OCI-LY3 (cell line): Measurements from ENCODE around the gene IBA57.

Experiments
- H2AFZ ChIP-seq: fragments of 200-600, 300-600 bp; shearing (Covaris generic); 2 replicates; pipeline ENCODE4 v1.6.0; 2014; ENCODE audit warnings: antibody characterized with exemption, low read depth, low read length
- H3K27ac ChIP-seq: fragments of 200-600, 300-600 bp; sonication (generic); 2 replicates; pipeline ENCODE4 v1.5.1; 2014; ENCODE audit warnings: mild to moderate bottlenecking, low read length, moderate library complexity, mixed read lengths
- H3K27me3 ChIP-seq: fragments of 200-600, 300-600 bp; sonication (generic); 2 replicates; pipeline ENCODE4 v1.6.1; 2014; ENCODE audit warnings: low read depth, low read length, mixed read lengths
- H3K36me3 ChIP-seq: fragments of 200-600, 300-600 bp; sonication (generic); replicated peaks from 2 replicates; pipeline ENCODE3; 2014; ENCODE audit warnings: low read depth, low read length, mixed read lengths
- H3K4me1 ChIP-seq: fragments of 300-600, 200-600 bp; sonication (generic); 2 replicates; pipeline ENCODE4 v1.6.1; 2014; ENCODE audit warnings: low read length, mixed read lengths
- H3K4me2 ChIP-seq: fragments of 200-600, 300-600 bp; sonication (generic); 2 replicates; pipeline ENCODE4 v1.6.1; 2014; ENCODE audit warnings: low read length, mixed read lengths
- H3K4me3 ChIP-seq: fragments of 300-600, 200-600 bp; sonication (generic); 2 replicates; pipeline ENCODE4 v1.5.1; 2014; ENCODE audit warnings: antibody characterized with exemption, mild to moderate bottlenecking, low read length, moderate library complexity
- H3K79me2 ChIP-seq: fragments of 300-600, 200-600 bp; shearing (Covaris generic); 2 replicates; pipeline ENCODE4 v1.6.1; 2014; ENCODE audit warnings: mild to moderate bottlenecking, low read length, mixed read lengths
- H3K9ac ChIP-seq: fragments of 300-600, 200-600 bp; shearing (Covaris generic); 2 replicates; pipeline ENCODE4 v1.6.0; 2014; ENCODE audit warnings: mild to moderate bottlenecking, low read length, moderate library complexity
- H3K9me3 ChIP-seq: fragments of 200-600, 300-600 bp; shearing (Covaris generic); 2 replicates; pipeline ENCODE4 v1.6.1; 2014; ENCODE audit warnings: low read length, mixed read lengths; ENCODE audit not compliant: insufficient read depth
- H4K20me1 ChIP-seq: fragments of 200-600, 300-600 bp; sonication (generic); 2 replicates; pipeline ENCODE4 v1.6.1; 2016; ENCODE audit warnings: low read length, mixed read lengths; ENCODE audit not compliant: insufficient read depth
- EZH2phosphoT487 ChIP-seq: fragments of 200-600 bp; shearing (Covaris generic); IDR thresholded peaks from 2 replicates; pipeline ENCODE4 v1.6.1; 2018; ENCODE audit warnings: antibody characterized with exemption, mixed run types, low read depth
- TF ChIP-seq, protein P1 (sequence below): fragments of 200-600, 300-600 bp; sonication (generic); IDR thresholded peaks from 2 replicates; pipeline ENCODE4 v1.5.1; 2014; ENCODE audit warnings: antibody characterized with exemption, low read length, low read depth

The IBA57 gene

DNA sequence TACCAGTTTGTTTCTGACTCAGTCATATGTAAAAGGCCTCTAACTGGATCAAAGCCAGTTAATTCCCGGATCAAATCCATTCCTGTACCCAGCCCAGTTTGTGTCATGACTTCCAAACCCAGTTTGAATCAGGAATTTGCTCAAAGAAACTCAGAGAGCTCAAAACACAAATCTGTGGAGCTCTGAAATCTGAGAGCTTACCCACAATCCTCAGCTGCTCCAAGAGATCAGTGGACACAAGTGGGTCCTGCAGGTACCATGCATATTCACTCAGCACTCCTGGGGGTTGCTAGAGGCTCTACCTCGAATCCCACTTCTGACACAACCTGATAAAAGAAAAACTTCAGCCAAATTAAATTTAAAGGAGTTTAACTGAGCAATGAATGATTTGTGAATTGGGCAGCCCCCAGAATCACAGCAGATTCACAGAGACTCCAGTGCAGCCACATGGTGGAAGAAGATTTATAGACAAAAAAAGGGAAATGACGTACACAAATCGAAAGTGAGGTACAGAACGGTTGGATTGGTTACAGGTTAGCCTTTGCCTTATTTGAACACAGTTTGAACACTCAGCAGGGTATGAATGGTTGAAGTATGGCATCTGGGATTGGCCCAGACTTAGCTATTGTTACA lies 44.6 kb upstream of the IBA57 start:
- no peak overlapping the region for H3K4me2 ChIP-seq
- TF ChIP-seq, protein P1, sequence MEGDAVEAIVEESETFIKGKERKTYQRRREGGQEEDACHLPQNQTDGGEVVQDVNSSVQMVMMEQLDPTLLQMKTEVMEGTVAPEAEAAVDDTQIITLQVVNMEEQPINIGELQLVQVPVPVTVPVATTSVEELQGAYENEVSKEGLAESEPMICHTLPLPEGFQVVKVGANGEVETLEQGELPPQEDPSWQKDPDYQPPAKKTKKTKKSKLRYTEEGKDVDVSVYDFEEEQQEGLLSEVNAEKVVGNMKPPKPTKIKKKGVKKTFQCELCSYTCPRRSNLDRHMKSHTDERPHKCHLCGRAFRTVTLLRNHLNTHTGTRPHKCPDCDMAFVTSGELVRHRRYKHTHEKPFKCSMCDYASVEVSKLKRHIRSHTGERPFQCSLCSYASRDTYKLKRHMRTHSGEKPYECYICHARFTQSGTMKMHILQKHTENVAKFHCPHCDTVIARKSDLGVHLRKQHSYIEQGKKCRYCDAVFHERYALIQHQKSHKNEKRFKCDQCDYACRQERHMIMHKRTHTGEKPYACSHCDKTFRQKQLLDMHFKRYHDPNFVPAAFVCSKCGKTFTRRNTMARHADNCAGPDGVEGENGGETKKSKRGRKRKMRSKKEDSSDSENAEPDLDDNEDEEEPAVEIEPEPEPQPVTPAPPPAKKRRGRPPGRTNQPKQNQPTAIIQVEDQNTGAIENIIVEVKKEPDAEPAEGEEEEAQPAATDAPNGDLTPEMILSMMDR = no peak
- no peak for TF ChIP-seq EZH2phosphoT487

DNA sequence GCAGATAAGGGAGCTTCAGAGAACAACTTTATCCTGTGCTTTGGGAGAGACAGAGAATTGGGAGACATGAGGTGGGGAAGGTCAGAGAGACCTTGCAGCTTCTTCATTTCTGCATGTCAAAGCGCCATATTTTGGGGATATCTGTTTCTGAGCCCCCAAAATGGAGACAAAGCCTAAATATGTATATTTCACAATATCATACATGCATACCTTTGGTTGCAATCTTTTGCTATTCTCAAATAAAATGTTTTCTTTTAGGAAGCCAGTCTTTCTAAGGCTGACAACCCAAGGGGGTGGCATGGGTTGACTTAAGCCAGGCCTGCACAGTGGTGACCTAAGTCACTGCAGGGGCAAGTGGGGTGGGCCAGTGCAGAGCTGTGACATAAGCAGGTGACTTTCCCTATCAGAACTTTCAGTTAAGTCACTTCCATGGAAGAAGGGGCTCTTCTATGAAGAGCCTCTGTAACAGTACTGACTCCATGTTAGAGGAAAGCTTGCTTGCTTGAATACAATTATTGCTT lies 42.6 kb upstream of the IBA57 start:
- H3K9ac ChIP-seq = no peak overlapping the region
- no peak overlapping the region for H3K4me3 ChIP-seq
- no peaks in the 10 kb centered on the region for H3K79me2 ChIP-seq
- H3K4me1 ChIP-seq = peaks cover 5% of the 10 kb centered on the region; the same call in 1 of the 2 replicates
- no peak overlapping the region for H3K27ac ChIP-seq
- no peak overlapping the region for H3K4me2 ChIP-seq
- no peaks in the 10 kb centered on the region for H3K36me3 ChIP-seq
- peaks cover 6% of the 10 kb centered on the region; the same call in 1 of the 2 replicates for H3K9me3 ChIP-seq
- H4K20me1 ChIP-seq = no peaks in the 10 kb centered on the region
- no peak overlapping the region for H2AFZ ChIP-seq
- TF ChIP-seq, protein P1 = no peak
- no peak for TF ChIP-seq EZH2phosphoT487
- H3K27me3 ChIP-seq = no peaks in the 10 kb centered on the region; the same call in 1 of the 2 replicates

More for the DNA sequence above, 44.6 kb upstream of the IBA57 start:
- Histone ChIP-seq H3K27ac (no peak overlapping the region), H3K36me3 (no peaks in the 10 kb centered on the region), H3K9me3 (peaks cover 14% of the 10 kb centered on the region; the same call in 1 of the 2 replicates), H3K9ac (no peak overlapping the region), H3K4me1 (peaks cover 5% of the 10 kb centered on the region; the same call in 1 of the 2 replicates), H2AFZ (no peak overlapping the region), H4K20me1 (no peaks in the 10 kb centered on the region), H3K27me3 (no peaks in the 10 kb centered on the region; the same call in 1 of the 2 replicates), H3K79me2 (no peaks in the 10 kb centered on the region), H3K4me3 (no peak overlapping the region)

DNA sequence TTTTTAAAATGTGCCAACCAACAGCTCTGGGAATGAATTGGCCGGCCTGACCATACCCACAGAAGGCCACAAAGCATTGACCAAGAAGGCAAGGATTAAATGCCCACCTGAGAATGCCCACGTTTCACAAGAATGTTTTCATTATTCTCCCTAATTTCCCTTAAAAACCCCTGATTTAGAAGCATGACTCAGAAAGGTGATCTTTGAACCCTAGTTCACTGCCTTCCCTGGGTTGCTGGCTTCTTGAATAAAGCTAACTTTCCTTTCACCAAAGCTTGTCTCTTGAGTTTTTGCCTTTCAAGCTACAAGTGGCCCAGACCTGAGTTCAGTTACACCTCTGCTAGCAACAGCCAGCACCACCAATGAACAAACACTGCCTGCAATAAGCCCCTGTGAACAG lies 42.1 kb upstream of the IBA57 start:
- 0 out of 2 replicates have a peak, but pooled peaks cover 1% of the 10 kb centered on the region for H3K9me3 ChIP-seq
- no peaks in the 10 kb centered on the region for H3K79me2 ChIP-seq
- no peak overlapping the region for H2AFZ ChIP-seq
- peaks cover 5% of the 10 kb centered on the region; the same call in 1 of the 2 replicates for H3K4me1 ChIP-seq
- TF ChIP-seq, protein P1 = no peak
- no peak for TF ChIP-seq EZH2phosphoT487
- no peaks in the 10 kb centered on the region; the same call in 1 of the 2 replicates for H3K27me3 ChIP-seq
- H3K4me3 ChIP-seq = no peak overlapping the region
- no peaks in the 10 kb centered on the region for H3K36me3 ChIP-seq
- no peaks in the 10 kb centered on the region for H4K20me1 ChIP-seq
- no peak overlapping the region for H3K9ac ChIP-seq
- H3K4me2 ChIP-seq = no peak overlapping the region
- H3K27ac ChIP-seq = no peak overlapping the region

DNA sequence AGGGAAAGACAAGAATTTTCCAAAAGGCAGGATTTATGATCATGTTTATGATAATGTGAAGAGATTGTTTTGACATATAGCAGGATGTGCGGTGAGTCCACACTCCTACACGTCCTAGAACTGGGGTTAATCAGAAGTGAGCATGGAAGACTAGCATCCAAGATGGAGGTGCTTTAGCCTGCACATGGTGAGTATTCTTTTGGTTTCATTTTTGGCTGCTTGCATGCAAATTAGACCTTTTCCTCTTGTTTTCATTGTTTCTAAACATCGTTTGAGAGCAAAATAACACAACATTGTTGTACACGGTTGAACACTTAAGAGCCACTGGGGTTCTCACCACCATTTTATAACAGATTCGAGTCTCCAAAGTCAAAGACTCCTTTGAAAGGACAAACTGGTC lies 40.4 kb upstream of the IBA57 start:
- no peak overlapping the region for H3K4me2 ChIP-seq
- no peaks in the 10 kb centered on the region for H3K79me2 ChIP-seq
- H3K9ac ChIP-seq = no peak overlapping the region
- H3K27me3 ChIP-seq = no peaks in the 10 kb centered on the region; the same call in 1 of the 2 replicates
- H3K36me3 ChIP-seq = no peaks in the 10 kb centered on the region
- no peak overlapping the region for H3K27ac ChIP-seq
- TF ChIP-seq EZH2phosphoT487 = no peak
- TF ChIP-seq, protein P1 = no peak
- H4K20me1 ChIP-seq = no peaks in the 10 kb centered on the region
- H2AFZ ChIP-seq = no peak overlapping the region
- no peaks in the 10 kb centered on the region for H3K9me3 ChIP-seq
- H3K4me1 ChIP-seq = peaks cover 5% of the 10 kb centered on the region; the same call in 1 of the 2 replicates
- H3K4me3 ChIP-seq = no peak overlapping the region
